H1 (cell line): ENCODE data around the gene SF3B6. TPM values are rescaled to one million over a fixed set of nuclear protein-coding genes. Genes with fewer than 3 reads are reported as not detected.

Source experiments
- POLR2AphosphoS5 ChIP-seq: IDR thresholded peaks from 2 replicates; pipeline ENCODE4 v1.6.1; 2011; ENCODE audit warnings: low read depth, low read length
- polyA plus RNA-seq, 7 experiments: library from polyadenylated mRNA; depleted of rRNA in 3 of 7; stranded (reverse) in 5 of 7; unstranded in 2 of 7; fragments of >200 nt in 5 of 7; fragments of 200-250 nt in 2 of 7; gene quantifications; 1 replicate in 5 of 7; 2 replicates in 1 of 7; 4 replicates in 1 of 7; pipeline versions ENCODE4 v1.2.1 to v1.2.3, GENCODE V29; 2011 to 2013; ENCODE audit warnings: missing spikeins in 2 of 7, mixed read lengths in 2 of 7
- total RNA-seq: library from RNA; stranded (reverse); fragmentation: NEBNext Ultra II Directional; extraction: Animal tissue kit (Norgen Biotek cat#: 25700); gene quantifications from 2 replicates; pipeline ENCODE4 v1.2.1, GENCODE V29; 2021

The SF3B6 gene
- total and polyA plus RNA-seq, 2 of the 8 experiments (the other 6 are each of a cell fraction or from before 2014, with no cell fraction given) = 126 to 155 TPM

DNA sequence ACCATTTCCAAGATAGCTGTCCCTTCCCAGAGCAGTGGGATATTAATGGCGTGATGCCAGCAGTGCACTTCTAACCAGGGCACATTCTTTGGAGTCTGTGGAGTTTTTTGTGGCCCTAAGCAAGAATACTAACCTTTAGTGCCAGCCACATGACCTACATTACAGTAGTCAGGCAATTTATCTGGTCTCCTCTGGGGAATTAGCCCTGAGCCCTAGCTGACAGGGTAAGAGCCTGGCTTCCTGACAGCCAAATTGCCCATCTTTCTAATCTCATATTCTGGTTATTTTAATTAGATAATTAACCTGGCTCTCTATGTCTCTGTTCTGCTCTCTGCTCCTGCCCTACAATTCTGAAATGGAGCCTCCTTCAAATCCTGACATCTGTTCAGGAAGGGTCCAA lies 41.8 kb upstream of the SF3B6 start (continued):
- no peak for TF ChIP-seq POLR2AphosphoS5
